ENCODE data around the gene GPC5.

DNA sequence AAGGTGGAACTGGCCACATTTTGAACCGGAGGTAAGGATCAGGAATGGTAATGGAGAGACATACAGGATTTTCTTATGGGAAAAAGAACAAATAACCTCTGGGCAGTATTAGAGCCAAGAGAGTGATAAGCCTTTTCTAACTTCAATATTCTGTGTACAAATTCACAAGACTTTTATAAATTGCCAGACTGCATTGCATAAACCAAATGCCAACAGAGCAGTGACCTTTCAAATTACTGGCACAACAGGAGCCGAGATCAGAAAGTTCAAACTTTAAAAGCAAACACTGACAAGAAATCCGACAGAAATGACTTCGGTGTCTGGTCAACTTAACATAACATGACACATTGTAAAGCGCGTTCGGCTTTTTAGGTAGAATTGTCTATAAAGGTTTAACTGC lies 737.1 kb downstream of the GPC5 start:
- TF ChIP-seq, protein P1, sequence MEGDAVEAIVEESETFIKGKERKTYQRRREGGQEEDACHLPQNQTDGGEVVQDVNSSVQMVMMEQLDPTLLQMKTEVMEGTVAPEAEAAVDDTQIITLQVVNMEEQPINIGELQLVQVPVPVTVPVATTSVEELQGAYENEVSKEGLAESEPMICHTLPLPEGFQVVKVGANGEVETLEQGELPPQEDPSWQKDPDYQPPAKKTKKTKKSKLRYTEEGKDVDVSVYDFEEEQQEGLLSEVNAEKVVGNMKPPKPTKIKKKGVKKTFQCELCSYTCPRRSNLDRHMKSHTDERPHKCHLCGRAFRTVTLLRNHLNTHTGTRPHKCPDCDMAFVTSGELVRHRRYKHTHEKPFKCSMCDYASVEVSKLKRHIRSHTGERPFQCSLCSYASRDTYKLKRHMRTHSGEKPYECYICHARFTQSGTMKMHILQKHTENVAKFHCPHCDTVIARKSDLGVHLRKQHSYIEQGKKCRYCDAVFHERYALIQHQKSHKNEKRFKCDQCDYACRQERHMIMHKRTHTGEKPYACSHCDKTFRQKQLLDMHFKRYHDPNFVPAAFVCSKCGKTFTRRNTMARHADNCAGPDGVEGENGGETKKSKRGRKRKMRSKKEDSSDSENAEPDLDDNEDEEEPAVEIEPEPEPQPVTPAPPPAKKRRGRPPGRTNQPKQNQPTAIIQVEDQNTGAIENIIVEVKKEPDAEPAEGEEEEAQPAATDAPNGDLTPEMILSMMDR (IDR thresholded peaks at IDR 0.05): no peak
- TF ChIP-seq EZH2phosphoT487 (IDR thresholded peaks at IDR 0.05) (no peak), EZH2 (IDR thresholded peaks at IDR 0.05) (no peak)
